ENCODE data around the gene SF3B2. TPM values are rescaled to one million over a fixed set of nuclear protein-coding genes. Genes with fewer than 3 reads are reported as not detected.

Gene SF3B2
- total and polyA plus RNA-seq, 2 donors (not counting 1 experiment from before 2014, with no cell fraction given), result 87.7 to 108 TPM

GRCh38 chr11:66083767-66084166 is 31.6 kb downstream of the SF3B2 start:
- Histone ChIP-seq H3K4me2 (ENCODE audit: extremely low read depth, insufficient read depth, low read length) (no peak overlapping the region), H3K27me3 (ENCODE audit: control insufficient read depth, insufficient read depth, low read length) (no peaks in the 10 kb centered on the region), H3K9ac (ENCODE audit: insufficient read depth, low read length) (no peak overlapping the region), H3K9me3 (ENCODE audit: control insufficient read depth, insufficient read depth, low read depth, low read length) (no peaks in the 10 kb centered on the region), H3K79me2 (ENCODE audit: control insufficient read depth, insufficient read depth, low read length) (peaks cover 25% of the 10 kb centered on the region), H3K36me3 (ENCODE audit: control insufficient read depth, insufficient read depth, low read length) (no peaks in the 10 kb centered on the region), H2AFZ (ENCODE audit: low read length) (no peak overlapping the region), H4K20me1 (ENCODE audit: control insufficient read depth, extremely low read depth, insufficient read depth, low read length) (peaks cover 1% of the 10 kb centered on the region), H3K27ac (ENCODE audit: insufficient read depth, low read length) (no peak overlapping the region), H3K4me3 (replicated peaks in 1 of 4; ENCODE audit: control extremely low read depth in 1 of 4, insufficient read depth in 1 of 4, low read depth in 3 of 4, low read length in 4 of 4) (no peak overlapping the region), H3K4me1 (ENCODE audit: control insufficient read depth, extremely low read depth, insufficient read depth, low read length) (peaks cover 8% of the 10 kb centered on the region)
- TF ChIP-seq EZH2 (IDR thresholded peaks at IDR 0.05; ENCODE audit: low read length, missing control alignments) (no peak), CTCF (conservative IDR thresholded peaks at IDR 0.05 in 1 of 2, IDR thresholded peaks at IDR 0.05 in 1 of 2; ENCODE audit: low read depth in 1 of 2, low read length in 2 of 2) (no peak)
- DNase-seq (ENCODE audit: low read depth in 2 of 2), result peak in 1 of 2 donors; percentile 54

DNA sequence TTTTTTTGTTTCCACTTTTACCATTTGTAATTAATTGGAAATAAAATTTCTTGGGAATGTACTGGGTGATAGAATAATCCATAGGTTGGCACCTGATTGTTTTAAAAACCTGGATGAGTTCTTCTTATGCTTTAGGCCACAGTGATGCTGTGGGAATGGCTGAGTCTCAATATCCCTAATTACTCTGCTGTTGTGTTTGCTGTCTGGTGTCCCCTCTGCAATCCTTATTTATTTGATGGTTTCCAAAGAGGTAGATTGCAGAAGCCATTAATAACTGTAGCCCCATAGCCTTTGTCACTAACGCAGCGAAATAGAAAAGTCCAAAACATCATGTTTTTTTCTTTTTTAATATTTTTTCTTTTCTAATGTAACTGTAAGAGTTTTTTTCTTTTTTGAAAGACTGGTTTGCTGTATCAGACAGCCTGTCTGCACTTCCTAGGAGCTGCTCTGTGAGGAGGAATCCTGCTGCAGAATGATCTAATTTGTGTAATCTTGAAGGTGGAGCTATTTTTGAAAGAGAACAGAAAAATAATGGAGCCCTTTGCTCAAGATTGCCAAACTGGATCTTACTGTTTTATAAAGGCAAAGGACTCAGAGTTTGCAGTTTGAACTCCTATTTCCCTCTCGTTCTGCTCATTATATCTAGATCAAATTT is 32.8 kb downstream of the SF3B2 start:
- H3K27ac ChIP-seq (ENCODE audit: insufficient read depth, low read length), result no peak overlapping the region
- no peak for DNase-seq (ENCODE audit: low read depth in 2 of 2)
- no peaks in the 10 kb centered on the region for H3K27me3 ChIP-seq (ENCODE audit: control insufficient read depth, insufficient read depth, low read length)
- peaks cover 1% of the 10 kb centered on the region for H4K20me1 ChIP-seq (ENCODE audit: control insufficient read depth, extremely low read depth, insufficient read depth, low read length)
- H3K9ac ChIP-seq (ENCODE audit: insufficient read depth, low read length), result no peak overlapping the region
- no peak overlapping the region for H2AFZ ChIP-seq (ENCODE audit: low read length)
- H3K4me2 ChIP-seq (ENCODE audit: extremely low read depth, insufficient read depth, low read length), result no peak overlapping the region
- peaks cover 28% of the 10 kb centered on the region for H3K79me2 ChIP-seq (ENCODE audit: control insufficient read depth, insufficient read depth, low read length)
- H3K36me3 ChIP-seq (ENCODE audit: control insufficient read depth, insufficient read depth, low read length), result no peaks in the 10 kb centered on the region
- H3K9me3 ChIP-seq (ENCODE audit: control insufficient read depth, insufficient read depth, low read depth, low read length), result no peaks in the 10 kb centered on the region
- TF ChIP-seq EZH2 (IDR thresholded peaks at IDR 0.05; ENCODE audit: low read length, missing control alignments) (no peak), CTCF (conservative IDR thresholded peaks at IDR 0.05 in 1 of 2, IDR thresholded peaks at IDR 0.05 in 1 of 2; ENCODE audit: low read depth in 1 of 2, low read length in 2 of 2) (no peak)
- H3K4me1 ChIP-seq (ENCODE audit: control insufficient read depth, extremely low read depth, insufficient read depth, low read length), result peaks cover 8% of the 10 kb centered on the region
- H3K4me3 ChIP-seq (replicated peaks in 1 of 4; ENCODE audit: control extremely low read depth in 1 of 4, insufficient read depth in 1 of 4, low read depth in 3 of 4, low read length in 4 of 4), result no peak overlapping the region

GRCh38 chr11:66087148-66087908 is 35.2 kb downstream of the SF3B2 start:
- no peak overlapping the region for H2AFZ ChIP-seq (ENCODE audit: low read length)
- TF ChIP-seq EZH2 (IDR thresholded peaks at IDR 0.05; ENCODE audit: low read length, missing control alignments), result no peak
- TF ChIP-seq CTCF (conservative IDR thresholded peaks at IDR 0.05 in 1 of 2, IDR thresholded peaks at IDR 0.05 in 1 of 2; ENCODE audit: low read depth in 1 of 2, low read length in 2 of 2), result no peak
- DNase-seq (ENCODE audit: low read depth in 2 of 2), result no peak
- no peaks in the 10 kb centered on the region for H4K20me1 ChIP-seq (ENCODE audit: control insufficient read depth, extremely low read depth, insufficient read depth, low read length)
- no peaks in the 10 kb centered on the region for H3K9me3 ChIP-seq (ENCODE audit: control insufficient read depth, insufficient read depth, low read depth, low read length)
- no peak overlapping the region for H3K4me2 ChIP-seq (ENCODE audit: extremely low read depth, insufficient read depth, low read length)
- no peak overlapping the region for H3K4me3 ChIP-seq (replicated peaks in 1 of 4; ENCODE audit: control extremely low read depth in 1 of 4, insufficient read depth in 1 of 4, low read depth in 3 of 4, low read length in 4 of 4)
- no peak overlapping the region for H3K9ac ChIP-seq (ENCODE audit: insufficient read depth, low read length)
- H3K79me2 ChIP-seq (ENCODE audit: control insufficient read depth, insufficient read depth, low read length), result peaks cover 18% of the 10 kb centered on the region
- H3K27ac ChIP-seq (ENCODE audit: insufficient read depth, low read length), result no peak overlapping the region
- H3K4me1 ChIP-seq (ENCODE audit: control insufficient read depth, extremely low read depth, insufficient read depth, low read length), result no peaks in the 10 kb centered on the region
- H3K36me3 ChIP-seq (ENCODE audit: control insufficient read depth, insufficient read depth, low read length), result no peaks in the 10 kb centered on the region
- no peaks in the 10 kb centered on the region for H3K27me3 ChIP-seq (ENCODE audit: control insufficient read depth, insufficient read depth, low read length)
